SK-N-SH treated with all-trans-retinoic acid at 6 μM for 48 hours (cell line): ENCODE data around the gene CEP89.

ENCODE experiments used
- ATAC-seq: fragments of 200-7000 bp; cut with Tn5 transposase; 3 replicates; pipeline ENCODE4 v1.9.1; 2020; ENCODE audit warnings: mild to moderate bottlenecking, moderate library complexity
- ARNTL ChIP-seq: fragments of 450-650 bp; formaldehyde crosslinking; IDR thresholded peaks from 2 replicates; pipeline ENCODE4 v1.5.0; 2020; ENCODE audit warnings: low read depth, mild to moderate bottlenecking, moderate library complexity, borderline replicate concordance
- BACH2 ChIP-seq: fragments of 250-450 bp; sonication (Bioruptor Pico); IDR thresholded peaks from 2 replicates; pipeline ENCODE4 v1.9.0; 2021; ENCODE audit warnings: mild to moderate bottlenecking, borderline replicate concordance
- CSDC2 ChIP-seq: fragments of 250-450 bp; sonication (Bioruptor Pico); IDR thresholded peaks from 2 replicates; pipeline ENCODE4 v1.5.0; 2020; ENCODE audit warnings: mild to moderate bottlenecking, moderate library complexity
- ESRRG ChIP-seq: fragments of 250-450 bp; sonication (Bioruptor Pico); IDR thresholded peaks from 2 replicates; pipeline ENCODE4 v1.6.1; 2021; ENCODE audit warnings: mild to moderate bottlenecking
- GLIS3 ChIP-seq: fragments of 250-450 bp; sonication (Bioruptor Pico); IDR thresholded peaks from 2 replicates; pipeline ENCODE4 v1.5.0; 2020; ENCODE audit warnings: mild to moderate bottlenecking, moderate library complexity
- ISL1 ChIP-seq: fragments of 250-450 bp; sonication (Bioruptor Pico); IDR thresholded peaks from 2 replicates; pipeline ENCODE4 v2.1.2; 2022; ENCODE audit warnings: mild to moderate bottlenecking, moderate library complexity
- OSR1 ChIP-seq: fragments of 250-450 bp; sonication (Bioruptor Pico); IDR thresholded peaks from 2 replicates; pipeline ENCODE4 v1.8.0; 2022; ENCODE audit warnings: moderate library complexity, mild to moderate bottlenecking, inconsistent platforms
- PPARA ChIP-seq: fragments of 250-450 bp; sonication (Bioruptor Pico); IDR thresholded peaks from 2 replicates; pipeline ENCODE4 v1.5.0; 2020; ENCODE audit warnings: mild to moderate bottlenecking, borderline replicate concordance
- RARB ChIP-seq: fragments of 250-450 bp; sonication (Bioruptor Pico); IDR thresholded peaks from 2 replicates; pipeline ENCODE4 v1.8.0; 2021; ENCODE audit warnings: mild to moderate bottlenecking, moderate library complexity
- SNAI2 ChIP-seq: fragments of 250-450 bp; sonication (Bioruptor Pico); IDR thresholded peaks from 2 replicates; pipeline ENCODE4 v1.5.0; 2020; ENCODE audit warnings: mild to moderate bottlenecking, moderate library complexity
- TCF4 ChIP-seq: fragments of 250-450 bp; sonication (Bioruptor Pico); IDR thresholded peaks from 2 replicates; pipeline ENCODE4 v1.8.0; 2021; ENCODE audit warnings: mild to moderate bottlenecking, moderate library complexity, borderline replicate concordance
- TOX ChIP-seq: fragments of 250-450 bp; sonication (Bioruptor Pico); IDR thresholded peaks from 2 replicates; pipeline ENCODE4 v1.8.0; 2021; ENCODE audit warnings: mild to moderate bottlenecking, moderate library complexity, borderline replicate concordance
- ZC3H10 ChIP-seq: fragments of 250-450 bp; sonication (Bioruptor Pico); IDR thresholded peaks from 2 replicates; pipeline ENCODE4 v1.5.1; 2021; ENCODE audit warnings: mild to moderate bottlenecking, moderate library complexity
- ZFP30 ChIP-seq: fragments of 450-650 bp; formaldehyde crosslinking; IDR thresholded peaks from 2 replicates; pipeline ENCODE4 v1.5.0; 2022; ENCODE audit warnings: mild to moderate bottlenecking, moderate library complexity
- ZNF565 ChIP-seq: fragments of 450-650 bp; formaldehyde crosslinking; conservative IDR thresholded peaks from 2 replicates; pipeline ENCODE4 v1.5.0; 2020; ENCODE audit warnings: low read depth, mild to moderate bottlenecking, moderate library complexity
- ZNF70 ChIP-seq: fragments of 450-650 bp; formaldehyde crosslinking; IDR thresholded peaks from 2 replicates; pipeline ENCODE4 v1.5.0; 2020; ENCODE audit warnings: mild to moderate bottlenecking, moderate library complexity
- ZNF8 ChIP-seq: fragments of 450-650 bp; formaldehyde crosslinking; IDR thresholded peaks from 2 replicates; pipeline ENCODE4 v1.5.0; 2020; ENCODE audit warnings: mild to moderate bottlenecking, moderate library complexity
- TF ChIP-seq, protein P1 (sequence below): fragments of 250-450 bp; sonication (Bioruptor Pico); IDR thresholded peaks from 2 replicates; pipeline ENCODE4 v1.5.1; 2020; ENCODE audit warnings: low read depth, mild to moderate bottlenecking, moderate library complexity
- TF ChIP-seq, protein P2 (sequence below): fragments of 250-450 bp; sonication (Bioruptor Pico); IDR thresholded peaks from 2 replicates; pipeline ENCODE4 v1.8.0; 2020; ENCODE audit warnings: mild to moderate bottlenecking, moderate library complexity, borderline replicate concordance
- TF ChIP-seq, protein P3 (sequence below): fragments of 250-450 bp; sonication (Bioruptor Pico); IDR thresholded peaks from 2 replicates; pipeline ENCODE4 v1.5.0; 2020; ENCODE audit warnings: mild to moderate bottlenecking, moderate library complexity
- TF ChIP-seq, protein P4 (sequence below): fragments of 250-450 bp; sonication (Bioruptor Pico); IDR thresholded peaks from 2 replicates; pipeline ENCODE4 v1.8.0; 2021; ENCODE audit warnings: low read depth, mild to moderate bottlenecking, moderate library complexity, borderline replicate concordance
- TF ChIP-seq, protein P5 (sequence below): fragments of 250-450 bp; sonication (Bioruptor Pico); IDR thresholded peaks from 2 replicates; pipeline ENCODE4 v1.5.1; 2021; ENCODE audit warnings: mild to moderate bottlenecking, moderate library complexity

CEP89 gene

DNA sequence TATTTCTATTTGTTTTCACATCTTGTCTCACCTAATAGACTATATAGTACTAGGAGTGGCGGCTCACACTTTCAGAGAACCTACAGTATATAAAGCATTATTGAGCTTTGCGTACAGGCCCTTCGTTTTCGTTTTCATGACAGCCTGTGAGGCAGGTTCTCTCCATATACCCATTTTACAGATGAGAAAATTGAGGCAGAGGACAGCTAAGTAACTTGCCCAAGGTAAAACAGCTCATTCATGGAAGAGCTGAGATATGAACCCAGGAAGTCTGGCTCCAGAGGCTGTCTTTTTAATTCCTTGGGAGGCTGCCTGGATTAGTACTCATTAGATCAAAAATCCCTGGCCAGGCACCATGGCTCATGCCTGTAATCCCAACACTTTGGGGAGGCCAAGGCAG lies 29.2 kb upstream of the CEP89 start:
- TF ChIP-seq, protein P1, sequence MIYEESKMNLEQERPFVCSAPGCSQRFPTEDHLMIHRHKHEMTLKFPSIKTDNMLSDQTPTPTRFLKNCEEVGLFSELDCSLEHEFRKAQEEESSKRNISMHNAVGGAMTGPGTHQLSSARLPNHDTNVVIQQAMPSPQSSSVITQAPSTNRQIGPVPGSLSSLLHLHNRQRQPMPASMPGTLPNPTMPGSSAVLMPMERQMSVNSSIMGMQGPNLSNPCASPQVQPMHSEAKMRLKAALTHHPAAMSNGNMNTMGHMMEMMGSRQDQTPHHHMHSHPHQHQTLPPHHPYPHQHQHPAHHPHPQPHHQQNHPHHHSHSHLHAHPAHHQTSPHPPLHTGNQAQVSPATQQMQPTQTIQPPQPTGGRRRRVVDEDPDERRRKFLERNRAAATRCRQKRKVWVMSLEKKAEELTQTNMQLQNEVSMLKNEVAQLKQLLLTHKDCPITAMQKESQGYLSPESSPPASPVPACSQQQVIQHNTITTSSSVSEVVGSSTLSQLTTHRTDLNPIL (CRISPR knock-in tag): no peak
- TF ChIP-seq BACH2 (CRISPR knock-in tag) (no peak), TCF4 (CRISPR knock-in tag) (no peak), ESRRG (no peak), PPARA (CRISPR knock-in tag) (no peak), GLIS3 (CRISPR knock-in tag) (no peak), ZNF8 (CRISPR knock-in tag) (no peak), TOX (CRISPR knock-in tag) (no peak), RARB (CRISPR knock-in tag) (no peak), CSDC2 (CRISPR knock-in tag) (no peak), ARNTL (CRISPR knock-in tag) (no peak), SNAI2 (no peak)
- TF ChIP-seq, protein P2, sequence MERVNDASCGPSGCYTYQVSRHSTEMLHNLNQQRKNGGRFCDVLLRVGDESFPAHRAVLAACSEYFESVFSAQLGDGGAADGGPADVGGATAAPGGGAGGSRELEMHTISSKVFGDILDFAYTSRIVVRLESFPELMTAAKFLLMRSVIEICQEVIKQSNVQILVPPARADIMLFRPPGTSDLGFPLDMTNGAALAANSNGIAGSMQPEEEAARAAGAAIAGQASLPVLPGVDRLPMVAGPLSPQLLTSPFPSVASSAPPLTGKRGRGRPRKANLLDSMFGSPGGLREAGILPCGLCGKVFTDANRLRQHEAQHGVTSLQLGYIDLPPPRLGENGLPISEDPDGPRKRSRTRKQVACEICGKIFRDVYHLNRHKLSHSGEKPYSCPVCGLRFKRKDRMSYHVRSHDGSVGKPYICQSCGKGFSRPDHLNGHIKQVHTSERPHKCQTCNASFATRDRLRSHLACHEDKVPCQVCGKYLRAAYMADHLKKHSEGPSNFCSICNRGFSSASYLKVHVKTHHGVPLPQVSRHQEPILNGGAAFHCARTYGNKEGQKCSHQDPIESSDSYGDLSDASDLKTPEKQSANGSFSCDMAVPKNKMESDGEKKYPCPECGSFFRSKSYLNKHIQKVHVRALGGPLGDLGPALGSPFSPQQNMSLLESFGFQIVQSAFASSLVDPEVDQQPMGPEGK (CRISPR knock-in tag): no peak
- TF ChIP-seq, protein P3, sequence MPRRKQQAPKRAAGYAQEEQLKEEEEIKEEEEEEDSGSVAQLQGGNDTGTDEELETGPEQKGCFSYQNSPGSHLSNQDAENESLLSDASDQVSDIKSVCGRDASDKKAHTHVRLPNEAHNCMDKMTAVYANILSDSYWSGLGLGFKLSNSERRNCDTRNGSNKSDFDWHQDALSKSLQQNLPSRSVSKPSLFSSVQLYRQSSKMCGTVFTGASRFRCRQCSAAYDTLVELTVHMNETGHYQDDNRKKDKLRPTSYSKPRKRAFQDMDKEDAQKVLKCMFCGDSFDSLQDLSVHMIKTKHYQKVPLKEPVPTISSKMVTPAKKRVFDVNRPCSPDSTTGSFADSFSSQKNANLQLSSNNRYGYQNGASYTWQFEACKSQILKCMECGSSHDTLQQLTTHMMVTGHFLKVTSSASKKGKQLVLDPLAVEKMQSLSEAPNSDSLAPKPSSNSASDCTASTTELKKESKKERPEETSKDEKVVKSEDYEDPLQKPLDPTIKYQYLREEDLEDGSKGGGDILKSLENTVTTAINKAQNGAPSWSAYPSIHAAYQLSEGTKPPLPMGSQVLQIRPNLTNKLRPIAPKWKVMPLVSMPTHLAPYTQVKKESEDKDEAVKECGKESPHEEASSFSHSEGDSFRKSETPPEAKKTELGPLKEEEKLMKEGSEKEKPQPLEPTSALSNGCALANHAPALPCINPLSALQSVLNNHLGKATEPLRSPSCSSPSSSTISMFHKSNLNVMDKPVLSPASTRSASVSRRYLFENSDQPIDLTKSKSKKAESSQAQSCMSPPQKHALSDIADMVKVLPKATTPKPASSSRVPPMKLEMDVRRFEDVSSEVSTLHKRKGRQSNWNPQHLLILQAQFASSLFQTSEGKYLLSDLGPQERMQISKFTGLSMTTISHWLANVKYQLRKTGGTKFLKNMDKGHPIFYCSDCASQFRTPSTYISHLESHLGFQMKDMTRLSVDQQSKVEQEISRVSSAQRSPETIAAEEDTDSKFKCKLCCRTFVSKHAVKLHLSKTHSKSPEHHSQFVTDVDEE (CRISPR knock-in tag): no peak
- TF ChIP-seq, protein P4, sequence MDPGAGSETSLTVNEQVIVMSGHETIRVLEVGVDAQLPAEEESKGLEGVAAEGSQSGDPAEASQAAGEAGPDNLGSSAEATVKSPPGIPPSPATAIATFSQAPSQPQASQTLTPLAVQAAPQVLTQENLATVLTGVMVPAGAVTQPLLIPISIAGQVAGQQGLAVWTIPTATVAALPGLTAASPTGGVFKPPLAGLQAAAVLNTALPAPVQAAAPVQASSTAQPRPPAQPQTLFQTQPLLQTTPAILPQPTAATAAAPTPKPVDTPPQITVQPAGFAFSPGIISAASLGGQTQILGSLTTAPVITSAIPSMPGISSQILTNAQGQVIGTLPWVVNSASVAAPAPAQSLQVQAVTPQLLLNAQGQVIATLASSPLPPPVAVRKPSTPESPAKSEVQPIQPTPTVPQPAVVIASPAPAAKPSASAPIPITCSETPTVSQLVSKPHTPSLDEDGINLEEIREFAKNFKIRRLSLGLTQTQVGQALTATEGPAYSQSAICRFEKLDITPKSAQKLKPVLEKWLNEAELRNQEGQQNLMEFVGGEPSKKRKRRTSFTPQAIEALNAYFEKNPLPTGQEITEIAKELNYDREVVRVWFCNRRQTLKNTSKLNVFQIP (CRISPR knock-in tag): no peak
- TF ChIP-seq, all 23 proteins: peak for 0
- ATAC-seq: no peak

DNA sequence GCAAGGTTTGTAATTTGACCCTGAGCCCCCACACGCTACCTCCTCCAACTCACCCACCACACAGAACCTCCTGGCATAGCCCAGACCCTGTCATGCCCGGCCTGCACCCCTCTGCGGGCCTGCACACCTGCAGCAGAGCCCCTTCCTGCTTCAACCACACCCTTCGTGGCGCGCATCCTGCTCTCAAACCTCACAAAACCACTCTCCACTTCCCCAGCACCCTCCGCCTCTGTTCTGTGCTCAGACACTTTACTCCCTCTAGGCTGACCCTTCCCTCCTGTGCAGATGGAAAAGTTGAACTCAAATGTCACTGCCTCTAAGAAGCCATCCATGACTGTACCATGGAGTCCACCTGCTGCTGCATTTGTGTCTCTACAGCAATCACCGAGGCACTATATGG lies 28.8 kb upstream of the CEP89 start:
- no peak for ATAC-seq
- no peak for TF ChIP-seq ZNF8 (CRISPR knock-in tag)
- TF ChIP-seq PPARA (CRISPR knock-in tag): no peak
- TF ChIP-seq, protein P5, sequence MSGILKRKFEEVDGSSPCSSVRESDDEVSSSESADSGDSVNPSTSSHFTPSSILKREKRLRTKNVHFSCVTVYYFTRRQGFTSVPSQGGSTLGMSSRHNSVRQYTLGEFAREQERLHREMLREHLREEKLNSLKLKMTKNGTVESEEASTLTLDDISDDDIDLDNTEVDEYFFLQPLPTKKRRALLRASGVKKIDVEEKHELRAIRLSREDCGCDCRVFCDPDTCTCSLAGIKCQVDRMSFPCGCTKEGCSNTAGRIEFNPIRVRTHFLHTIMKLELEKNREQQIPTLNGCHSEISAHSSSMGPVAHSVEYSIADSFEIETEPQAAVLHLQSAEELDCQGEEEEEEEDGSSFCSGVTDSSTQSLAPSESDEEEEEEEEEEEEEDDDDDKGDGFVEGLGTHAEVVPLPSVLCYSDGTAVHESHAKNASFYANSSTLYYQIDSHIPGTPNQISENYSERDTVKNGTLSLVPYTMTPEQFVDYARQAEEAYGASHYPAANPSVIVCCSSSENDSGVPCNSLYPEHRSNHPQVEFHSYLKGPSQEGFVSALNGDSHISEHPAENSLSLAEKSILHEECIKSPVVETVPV (CRISPR knock-in tag): no peak
- TF ChIP-seq ZNF70 (CRISPR knock-in tag): no peak
- TF ChIP-seq, protein P4 (CRISPR knock-in tag): no peak
- TF ChIP-seq ZC3H10 (CRISPR knock-in tag): no peak
- TF ChIP-seq, protein P1 (CRISPR knock-in tag): no peak
- TF ChIP-seq, protein P2 (CRISPR knock-in tag): no peak
- no peak for TF ChIP-seq BACH2 (CRISPR knock-in tag)
- no peak for TF ChIP-seq ISL1 (CRISPR knock-in tag)
- no peak for TF ChIP-seq OSR1 (CRISPR knock-in tag)
- TF ChIP-seq TCF4 (CRISPR knock-in tag): no peak
- TF ChIP-seq ARNTL (CRISPR knock-in tag): no peak
- TF ChIP-seq RARB (CRISPR knock-in tag): no peak
- no peak for TF ChIP-seq ZFP30 (CRISPR knock-in tag)
- TF ChIP-seq ESRRG: no peak
- TF ChIP-seq ZNF565 (CRISPR knock-in tag): no peak
